ENCODE measurements around the gene SH2D5.
"Not testable (repeated sequence)": the region's sequence is repeated elsewhere in the genome, so short reads cannot be mapped to it uniquely, and the experiment has no call there.

Gene SH2D5

GRCh38 chr1:20684651-20685050 lies 47.9 kb downstream of the SH2D5 start:
- Histone ChIP-seq H3K4me3 (ENCODE audit: low read length) (no peak overlapping the region), H3K27me3 (replicated peaks; ENCODE audit: control insufficient read depth, insufficient read depth, low read length) (peaks cover 7% of the 10 kb centered on the region), H3K4me1 (ENCODE audit: control insufficient read depth, insufficient read depth, low read length) (no peaks in the 10 kb centered on the region), H3K9me3 (ENCODE audit: control insufficient read depth, low read length) (no peaks in the 10 kb centered on the region), H3K9ac (ENCODE audit: low read length) (no peak overlapping the region), H3K36me3 (ENCODE audit: control insufficient read depth, insufficient read depth, low read length, severe bottlenecking) (no peaks in the 10 kb centered on the region)
- DNase-seq (ENCODE audit: low read depth) = no peak

GRCh38 chr1:20684050-20684620 lies 48.4 kb downstream of the SH2D5 start:
- H3K36me3 ChIP-seq (ENCODE audit: control insufficient read depth, insufficient read depth, low read length, severe bottlenecking) = no peaks in the 10 kb centered on the region
- H3K4me3 ChIP-seq (ENCODE audit: low read length) = no peak overlapping the region
- no peak overlapping the region for H3K9ac ChIP-seq (ENCODE audit: low read length)
- peaks cover 10% of the 10 kb centered on the region for H3K27me3 ChIP-seq (replicated peaks; ENCODE audit: control insufficient read depth, insufficient read depth, low read length)
- H3K9me3 ChIP-seq (ENCODE audit: control insufficient read depth, low read length) = no peaks in the 10 kb centered on the region
- DNase-seq (ENCODE audit: low read depth) = no peak
- H3K4me1 ChIP-seq (ENCODE audit: control insufficient read depth, insufficient read depth, low read length) = no peaks in the 10 kb centered on the region

GRCh38 chr1:20683614-20684013 lies 48.9 kb downstream of the SH2D5 start:
- Histone ChIP-seq H3K9ac (ENCODE audit: low read length) (no peak overlapping the region), H3K4me1 (ENCODE audit: control insufficient read depth, insufficient read depth, low read length) (no peaks in the 10 kb centered on the region), H3K27me3 (replicated peaks; ENCODE audit: control insufficient read depth, insufficient read depth, low read length) (peaks cover 10% of the 10 kb centered on the region), H3K36me3 (ENCODE audit: control insufficient read depth, insufficient read depth, low read length, severe bottlenecking) (no peaks in the 10 kb centered on the region), H3K9me3 (ENCODE audit: control insufficient read depth, low read length) (no peaks in the 10 kb centered on the region), H3K4me3 (ENCODE audit: low read length) (no peak overlapping the region)
- no peak for DNase-seq (ENCODE audit: low read depth)

- no peak overlapping the region for H3K9ac ChIP-seq (ENCODE audit: low read length)
- peaks cover 10% of the 10 kb centered on the region for H3K27me3 ChIP-seq (replicated peaks; ENCODE audit: control insufficient read depth, insufficient read depth, low read length)
- H3K9me3 ChIP-seq (ENCODE audit: control insufficient read depth, low read length) = no peaks in the 10 kb centered on the region
- H3K36me3 ChIP-seq (ENCODE audit: control insufficient read depth, insufficient read depth, low read length, severe bottlenecking) = no peaks in the 10 kb centered on the region
- no peaks in the 10 kb centered on the region for H3K4me1 ChIP-seq (ENCODE audit: control insufficient read depth, insufficient read depth, low read length)
- H3K4me3 ChIP-seq (ENCODE audit: low read length) = no peak overlapping the region
- DNase-seq (ENCODE audit: low read depth) = no peak
Measured at GRCh38 chr1:20682571-20683236, 49.8 kb downstream of the SH2D5 start.

DNA sequence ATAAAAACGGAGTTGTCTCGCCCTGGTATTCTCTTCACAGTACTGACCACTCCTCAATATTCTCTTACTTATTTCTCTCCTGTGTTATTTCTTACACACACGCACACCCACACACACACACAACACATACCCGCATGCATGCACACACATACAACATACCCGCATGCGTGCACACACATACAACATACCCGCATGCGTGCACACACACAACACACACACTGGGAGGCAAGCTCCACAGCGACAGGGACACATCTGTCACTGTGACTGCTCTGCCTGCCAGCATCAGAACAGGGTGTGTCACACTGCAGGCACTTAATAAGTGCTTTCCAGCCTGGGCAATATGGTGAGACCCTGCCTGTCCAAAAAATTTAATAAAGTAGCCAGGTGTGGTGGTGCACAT lies 50.5 kb downstream of the SH2D5 start:
- Histone ChIP-seq H3K4me3 (ENCODE audit: low read length) (no peak overlapping the region), H3K4me1 (ENCODE audit: control insufficient read depth, insufficient read depth, low read length) (no peaks in the 10 kb centered on the region), H3K9me3 (ENCODE audit: control insufficient read depth, low read length) (no peaks in the 10 kb centered on the region), H3K36me3 (ENCODE audit: control insufficient read depth, insufficient read depth, low read length, severe bottlenecking) (no peaks in the 10 kb centered on the region), H3K9ac (ENCODE audit: low read length) (no peak overlapping the region), H3K27me3 (replicated peaks; ENCODE audit: control insufficient read depth, insufficient read depth, low read length) (peaks cover 10% of the 10 kb centered on the region)
- no peak for DNase-seq (ENCODE audit: low read depth)

- Histone ChIP-seq H3K9ac (ENCODE audit: low read length) (no peak overlapping the region), H3K9me3 (ENCODE audit: control insufficient read depth, low read length) (no peaks in the 10 kb centered on the region), H3K4me3 (ENCODE audit: low read length) (no peak overlapping the region), H3K36me3 (ENCODE audit: control insufficient read depth, insufficient read depth, low read length, severe bottlenecking) (no peaks in the 10 kb centered on the region), H3K27me3 (replicated peaks; ENCODE audit: control insufficient read depth, insufficient read depth, low read length) (peaks cover 10% of the 10 kb centered on the region), H3K4me1 (ENCODE audit: control insufficient read depth, insufficient read depth, low read length) (no peaks in the 10 kb centered on the region)
- no peak for DNase-seq (ENCODE audit: low read depth)
Measured at GRCh38 chr1:20680269-20680668, 52.2 kb downstream of the SH2D5 start.

DNA sequence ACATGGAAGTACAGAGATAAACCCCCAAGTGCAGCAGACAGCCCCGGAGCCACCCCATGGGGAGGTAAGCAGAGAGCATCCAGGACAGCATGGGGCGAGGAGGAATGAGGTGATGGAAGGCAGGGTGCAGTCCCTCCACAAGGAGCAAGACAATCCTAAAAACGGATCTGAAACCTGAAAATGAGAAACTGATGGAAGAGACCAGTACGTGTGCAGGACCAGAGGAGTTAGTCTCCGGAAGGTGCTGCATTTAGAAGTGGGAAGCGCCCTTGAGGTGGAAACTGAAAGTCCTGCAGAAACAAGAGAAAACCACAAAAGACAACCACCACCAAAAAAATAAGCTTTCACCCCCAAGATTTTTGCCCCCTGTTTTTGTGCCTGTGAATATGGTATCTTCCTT lies 53.9 kb downstream of the SH2D5 start:
- H3K27me3 ChIP-seq (replicated peaks; ENCODE audit: control insufficient read depth, insufficient read depth, low read length) = peaks cover 7% of the 10 kb centered on the region
- no peaks in the 10 kb centered on the region for H3K4me1 ChIP-seq (ENCODE audit: control insufficient read depth, insufficient read depth, low read length)
- H3K4me3 ChIP-seq (ENCODE audit: low read length) = no peak overlapping the region
- H3K9me3 ChIP-seq (ENCODE audit: control insufficient read depth, low read length) = no peaks in the 10 kb centered on the region
- no peaks in the 10 kb centered on the region for H3K36me3 ChIP-seq (ENCODE audit: control insufficient read depth, insufficient read depth, low read length, severe bottlenecking)
- no peak overlapping the region for H3K9ac ChIP-seq (ENCODE audit: low read length)
- no peak for DNase-seq (ENCODE audit: low read depth)

GRCh38 chr1:20673626-20674025 lies 58.9 kb downstream of the SH2D5 start:
- DNase-seq (ENCODE audit: low read depth); H3K4me1 ChIP-seq (ENCODE audit: control insufficient read depth, insufficient read depth, low read length); H3K9ac ChIP-seq (ENCODE audit: low read length); H3K4me3 ChIP-seq (ENCODE audit: low read length); H3K36me3 ChIP-seq (ENCODE audit: control insufficient read depth, insufficient read depth, low read length, severe bottlenecking); H3K27me3 ChIP-seq (replicated peaks; ENCODE audit: control insufficient read depth, insufficient read depth, low read length); H3K9me3 ChIP-seq (ENCODE audit: control insufficient read depth, low read length): not testable (repeated sequence)

GRCh38 chr1:20672265-20672632 lies 60.3 kb downstream of the SH2D5 start:
- DNase-seq (ENCODE audit: low read depth) = no peak
- Histone ChIP-seq H3K27me3 (replicated peaks; ENCODE audit: control insufficient read depth, insufficient read depth, low read length) (peaks cover 8% of the 10 kb centered on the region), H3K4me3 (ENCODE audit: low read length) (no peak overlapping the region), H3K9me3 (ENCODE audit: control insufficient read depth, low read length) (no peaks in the 10 kb centered on the region), H3K4me1 (ENCODE audit: control insufficient read depth, insufficient read depth, low read length) (no peaks in the 10 kb centered on the region), H3K9ac (ENCODE audit: low read length) (no peak overlapping the region), H3K36me3 (ENCODE audit: control insufficient read depth, insufficient read depth, low read length, severe bottlenecking) (no peaks in the 10 kb centered on the region)

DNA sequence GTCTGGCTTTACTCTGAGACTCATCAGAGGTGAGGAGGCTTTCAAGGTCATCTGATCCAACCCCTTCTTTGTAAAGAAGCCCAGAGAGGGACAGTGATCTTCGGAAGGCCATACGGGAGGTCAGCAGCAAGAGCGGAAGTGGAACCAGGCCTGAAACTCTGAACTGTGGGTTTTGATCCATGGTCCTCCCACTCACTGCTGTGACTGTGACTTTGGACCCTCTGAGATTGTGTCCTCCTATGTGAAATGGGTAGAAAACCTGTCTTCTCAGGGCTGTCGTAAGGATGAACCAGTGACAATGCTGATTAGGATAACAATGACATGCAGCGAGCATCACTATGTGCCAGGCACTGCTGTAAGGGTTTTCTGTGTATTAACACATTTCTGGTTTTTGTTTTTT lies 61.6 kb downstream of the SH2D5 start:
- Histone ChIP-seq H3K9ac (ENCODE audit: low read length) (no peak overlapping the region), H3K27me3 (replicated peaks; ENCODE audit: control insufficient read depth, insufficient read depth, low read length) (peaks cover 8% of the 10 kb centered on the region), H3K4me1 (ENCODE audit: control insufficient read depth, insufficient read depth, low read length) (no peaks in the 10 kb centered on the region), H3K9me3 (ENCODE audit: control insufficient read depth, low read length) (no peaks in the 10 kb centered on the region), H3K4me3 (ENCODE audit: low read length) (no peak overlapping the region), H3K36me3 (ENCODE audit: control insufficient read depth, insufficient read depth, low read length, severe bottlenecking) (no peaks in the 10 kb centered on the region)
- no peak for DNase-seq (ENCODE audit: low read depth)

Measured in adipocyte (in vitro differentiated cells).